WTC11 (cell line): Measurements from ENCODE around the gene AMBRA1. TPM values are rescaled to one million over a fixed set of nuclear protein-coding genes. Genes with fewer than 3 reads are reported as not detected.

Experiments
- ATAC-seq: fragments of 200-7000 bp; cut with Tn5 transposase; 2 replicates; pipeline ENCODE4 v1.10.0; 2021; ENCODE audit warnings: mild to moderate bottlenecking, moderate library complexity
- CTCF ChIA-PET: fragments of 300-600 bp; sonication (Branson Sonifier 250); formaldehyde crosslinking; loops from one replicate; lab custom pipeline; 2021; ENCODE audit warnings: antibody characterized with exemption; lab: Charles Lee
- POLR2A ChIA-PET: fragments of 350-600 bp; sonication (Branson Sonifier 250); formaldehyde crosslinking; loops from one replicate; lab custom pipeline; 2021; ENCODE audit warnings: antibody characterized with exemption; lab: Charles Lee
- DNase-seq: peaks from one replicate; pipeline ENCODE4 v3.0.0; 2021; ENCODE audit warnings: low spot score
- H3K27ac Mint-ChIP-seq: 2 replicates; pipeline ENCODE4 v1.8.0; 2021; ENCODE audit warnings: mixed read lengths
- H3K27me3 Mint-ChIP-seq: 2 replicates; pipeline ENCODE4 v1.8.0; 2021; ENCODE audit warnings: low read depth, mild to moderate bottlenecking, moderate library complexity, mixed read lengths
- H3K36me3 Mint-ChIP-seq: 2 replicates; pipeline ENCODE4 v1.8.0; 2021; ENCODE audit warnings: mixed read lengths
- H3K4me1 Mint-ChIP-seq: 2 replicates; pipeline ENCODE4 v1.8.0; 2022; ENCODE audit warnings: mixed read lengths
- H3K4me3 Mint-ChIP-seq: 2 replicates; pipeline ENCODE4 v1.8.0; 2021; ENCODE audit warnings: mild to moderate bottlenecking, moderate library complexity, mixed read lengths
- H3K9me3 Mint-ChIP-seq: 2 replicates; pipeline ENCODE4 v1.8.0; 2021; ENCODE audit warnings: mixed read lengths
- CDX4 ChIP-seq: fragments of 250-450 bp; sonication (Bioruptor Pico); IDR thresholded peaks from 2 replicates; pipeline ENCODE4 v1.9.0; 2021; ENCODE audit warnings: moderate library complexity, mild to moderate bottlenecking, inconsistent platforms, borderline replicate concordance
- E2F5 ChIP-seq: sonication (generic); formaldehyde crosslinking; IDR thresholded peaks from 2 replicates; pipeline ENCODE4 v1.8.1; 2022; ENCODE audit warnings: mild to moderate bottlenecking, moderate library complexity, missing genetic modification reagents
- EMX1 ChIP-seq: fragments of 250-450 bp; sonication (Bioruptor Pico); IDR thresholded peaks from 2 replicates; pipeline ENCODE4 v1.8.0; 2021; ENCODE audit warnings: mild to moderate bottlenecking
- ERG ChIP-seq: fragments of 250-450 bp; sonication (Bioruptor Pico); IDR thresholded peaks from 2 replicates; pipeline ENCODE4 v1.8.0; 2021; ENCODE audit warnings: mild to moderate bottlenecking
- GABPB1 ChIP-seq: sonication (generic); formaldehyde crosslinking; IDR thresholded peaks from 2 replicates; pipeline ENCODE4 v1.8.1; 2023; ENCODE audit warnings: mild to moderate bottlenecking, missing genetic modification reagents
- IRF2 ChIP-seq: sonication (generic); formaldehyde crosslinking; IDR thresholded peaks from 2 replicates; pipeline ENCODE4 v1.8.0; 2022; ENCODE audit warnings: low read depth, missing genetic modification reagents, borderline replicate concordance
- JUN ChIP-seq: sonication (generic); formaldehyde crosslinking; IDR thresholded peaks from 2 replicates; pipeline ENCODE4 v1.8.0; 2023; ENCODE audit warnings: mild to moderate bottlenecking, missing genetic modification reagents
- KAT7 ChIP-seq: sonication (generic); formaldehyde crosslinking; IDR thresholded peaks from 2 replicates; pipeline ENCODE4 v1.8.1; 2023; ENCODE audit warnings: missing genetic modification reagents, mild to moderate bottlenecking, borderline replicate concordance
- MLX ChIP-seq: sonication (generic); formaldehyde crosslinking; IDR thresholded peaks from 2 replicates; pipeline ENCODE4 v1.8.1; 2023; ENCODE audit warnings: mild to moderate bottlenecking, missing genetic modification reagents, moderate library complexity
- MXD4 ChIP-seq: fragments of 250-450 bp; sonication (Bioruptor Pico); IDR thresholded peaks from 2 replicates; pipeline ENCODE4 v1.8.0; 2021; ENCODE audit warnings: mild to moderate bottlenecking, moderate library complexity, borderline replicate concordance
- NFE2L1 ChIP-seq: sonication (generic); formaldehyde crosslinking; IDR thresholded peaks from 2 replicates; pipeline ENCODE4 v1.8.1; 2023; ENCODE audit warnings: missing genetic modification reagents
- NFYB ChIP-seq: sonication (generic); formaldehyde crosslinking; conservative IDR thresholded peaks from 2 replicates; pipeline ENCODE4 v1.8.0; 2022; ENCODE audit warnings: low read depth, missing genetic modification reagents
- PRRX2 ChIP-seq: fragments of 250-450 bp; sonication (Bioruptor Pico); IDR thresholded peaks from 2 replicates; pipeline ENCODE4 v1.8.0; 2021; ENCODE audit warnings: mild to moderate bottlenecking
- SMAD3 ChIP-seq: sonication (generic); formaldehyde crosslinking; IDR thresholded peaks from 2 replicates; pipeline ENCODE4 v1.8.0; 2022; ENCODE audit warnings: missing genetic modification reagents, mild to moderate bottlenecking, borderline replicate concordance
- SMAD4 ChIP-seq: sonication (generic); formaldehyde crosslinking; IDR thresholded peaks from 2 replicates; pipeline ENCODE4 v1.8.0; 2022; ENCODE audit warnings: mild to moderate bottlenecking, missing genetic modification reagents
- SOX15 ChIP-seq: fragments of 250-450 bp; sonication (Bioruptor Pico); IDR thresholded peaks from 2 replicates; pipeline ENCODE4 v1.9.0; 2021; ENCODE audit warnings: mild to moderate bottlenecking
- SP1 ChIP-seq: sonication (generic); formaldehyde crosslinking; conservative IDR thresholded peaks from 2 replicates; pipeline ENCODE4 v1.8.1; 2022; ENCODE audit warnings: missing genetic modification reagents
- ZNF121 ChIP-seq: sonication (generic); formaldehyde crosslinking; IDR thresholded peaks from 2 replicates; pipeline ENCODE4 v1.8.0; 2023; ENCODE audit warnings: missing genetic modification reagents
- ZNF232 ChIP-seq: sonication (generic); formaldehyde crosslinking; IDR thresholded peaks from 2 replicates; pipeline ENCODE4 v1.8.0; 2022; ENCODE audit warnings: mild to moderate bottlenecking, missing genetic modification reagents
- ZNF512 ChIP-seq: sonication (generic); formaldehyde crosslinking; IDR thresholded peaks from 2 replicates; pipeline ENCODE4 v1.8.1; 2022; ENCODE audit warnings: missing genetic modification reagents, borderline replicate concordance
- ZNF671 ChIP-seq: fragments of 250-450 bp; sonication (Bioruptor Pico); IDR thresholded peaks from 2 replicates; pipeline ENCODE4 v1.8.0; 2021; ENCODE audit warnings: mild to moderate bottlenecking
- total RNA-seq: library from RNA; stranded (reverse); gene quantifications from 3 replicates; pipeline ENCODE4 v1.2.3, GENCODE V29; 2021
- TF ChIP-seq, protein P1 (sequence below): fragments of 250-450 bp; sonication (Bioruptor Pico); conservative IDR thresholded peaks from 2 replicates; pipeline ENCODE4 v1.9.0; 2021; ENCODE audit warnings: mild to moderate bottlenecking

Gene AMBRA1
- total RNA-seq, 1 experiment from 2014 or later, result 35.0 TPM

GRCh38 chr11:46445920-46446771 is 147.7 kb downstream of the AMBRA1 start (continued):
- TF ChIP-seq CDX4 (no peak), ZNF232 (CRISPR knock-in tag) (no peak)

- Mint-ChIP-seq H3K4me3 (no peak overlapping the region), H3K9me3 (no peaks in the 10 kb centered on the region)
- ATAC-seq, result no peak
- no peak for TF ChIP-seq ZNF232 (CRISPR knock-in tag)
- TF ChIP-seq GABPB1, result no peak
- TF ChIP-seq ERG (CRISPR knock-in tag), result no peak
- TF ChIP-seq SMAD4 (CRISPR knock-in tag), result no peak
- TF ChIP-seq, all 79 proteins: peak for 0
- Mint-ChIP-seq H3K27me3 (peaks cover 11% of the 10 kb centered on the region), H3K4me1 (peaks cover 24% of the 10 kb centered on the region), H3K36me3 (peaks cover 20% of the 10 kb centered on the region), H3K27ac (no peak overlapping the region)
- ChIA-PET POLR2A (no interaction called here), CTCF (interaction anchor here (0.5 to 2.7 kb wide), 7 partner anchors 8 to 154 kb away, joined by 3 to 17 read pairs (median 9); no protein-coding TSS in a partner anchor)
- DNase-seq, result no peak
Observed at GRCh38 chr11:46445192-46445919, 148.5 kb downstream of the AMBRA1 start.

GRCh38 chr11:46444305-46444704 is 149.5 kb downstream of the AMBRA1 start:
- ChIA-PET POLR2A (no interaction called here), CTCF (no interaction called here)
- Mint-ChIP-seq H3K4me3 (no peak overlapping the region), H3K9me3 (no peaks in the 10 kb centered on the region), H3K27me3 (peaks cover 11% of the 10 kb centered on the region), H3K36me3 (peaks cover 20% of the 10 kb centered on the region), H3K27ac (no peak overlapping the region), H3K4me1 (peaks cover 24% of the 10 kb centered on the region)
- DNase-seq (no peak), ATAC-seq (no peak)
- TF ChIP-seq NFE2L1 (CRISPR knock-in tag) (no peak), ZNF121 (no peak), EMX1 (CRISPR knock-in tag) (no peak), KAT7 (no peak)

DNA sequence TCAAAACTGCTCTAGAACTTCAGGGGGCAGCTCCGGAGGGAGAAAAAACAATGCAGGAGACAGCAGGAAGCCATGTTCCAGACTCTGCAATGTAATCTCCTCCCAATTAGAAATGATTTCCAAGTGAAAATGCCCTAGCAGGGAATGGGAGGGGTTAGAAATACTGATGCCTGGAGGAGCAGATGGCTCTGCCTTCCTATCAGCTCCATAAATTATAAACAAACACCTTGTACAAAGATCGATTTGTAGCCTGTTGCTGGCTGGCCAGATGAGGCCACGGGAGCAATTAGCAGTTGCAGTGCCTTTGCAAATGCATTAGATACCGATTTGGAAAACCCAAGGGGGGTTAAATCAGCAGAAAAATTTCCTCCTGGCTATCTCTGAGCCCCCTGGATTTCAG is 155.6 kb downstream of the AMBRA1 start:
- Mint-ChIP-seq H3K27ac (no peak overlapping the region), H3K4me1 (peaks cover 42% of the 10 kb centered on the region), H3K9me3 (no peaks in the 10 kb centered on the region), H3K36me3 (peaks cover 29% of the 10 kb centered on the region), H3K27me3 (peaks cover 31% of the 10 kb centered on the region), H3K4me3 (no peak overlapping the region)
- ATAC-seq (peak; percentile 35; the same call in 1 of the 2 replicates), DNase-seq (no peak)
- ChIA-PET POLR2A (no interaction called here), CTCF (interaction anchor here (1.1 to 2.5 kb wide), 4 partner anchors 8 to 52 kb away, joined by 3 to 10 read pairs (median 4); no protein-coding TSS in a partner anchor)
- TF ChIP-seq NFYB (no peak), ZNF671 (CRISPR knock-in tag) (no peak), MXD4 (CRISPR knock-in tag) (no peak), KAT7 (no peak), E2F5 (CRISPR knock-in tag) (no peak), SP1 (CRISPR knock-in tag) (no peak), MLX (CRISPR knock-in tag) (no peak), JUN (CRISPR knock-in tag) (no peak), ZNF512 (no peak), IRF2 (CRISPR knock-in tag) (no peak), PRRX2 (CRISPR knock-in tag) (no peak), ZNF121 (no peak), SMAD3 (no peak), SOX15 (CRISPR knock-in tag) (no peak)
- TF ChIP-seq, protein P1, sequence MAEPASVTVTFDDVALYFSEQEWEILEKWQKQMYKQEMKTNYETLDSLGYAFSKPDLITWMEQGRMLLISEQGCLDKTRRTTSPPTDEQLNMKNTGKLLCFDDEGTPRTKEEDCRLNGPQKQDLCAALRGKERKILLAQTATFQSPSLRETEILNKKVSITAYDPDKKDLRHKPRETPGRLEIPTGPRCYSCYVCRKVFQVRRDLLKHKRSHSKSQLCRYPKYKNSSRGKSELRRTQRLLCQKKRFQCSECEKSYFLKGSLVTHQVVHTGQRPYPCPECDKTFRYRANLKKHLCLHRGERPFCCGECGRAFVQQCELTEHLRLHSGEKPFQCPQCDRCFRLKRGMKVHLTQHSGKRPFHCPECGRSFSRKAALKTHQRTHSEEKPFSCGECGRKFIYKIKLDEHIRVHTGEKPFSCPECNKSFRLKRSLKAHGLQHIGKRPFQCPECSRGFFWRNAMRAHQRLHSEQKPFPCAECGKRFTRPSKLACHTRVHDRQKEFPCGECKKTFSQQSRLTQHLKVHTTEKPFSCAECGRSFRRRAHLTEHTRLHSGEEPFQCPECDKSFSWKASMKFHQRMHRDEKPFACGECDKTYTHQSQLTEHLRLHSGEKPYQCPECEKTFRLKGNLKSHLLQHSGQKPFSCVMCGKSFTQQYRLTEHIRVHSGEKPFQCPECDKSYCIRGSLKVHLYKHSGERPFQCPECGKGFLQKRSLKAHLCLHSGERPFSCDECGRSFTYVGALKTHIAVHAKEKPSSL (CRISPR knock-in tag), result no peak
